ENCODE data around the gene ARHGEF28.

GRCh38 chr5:73974871-73975360 is 348.9 kb downstream of the ARHGEF28 start:
- no peak for TF ChIP-seq CTCF (IDR thresholded peaks at IDR 0.05)
- TF ChIP-seq EZH2 (IDR thresholded peaks at IDR 0.05; ENCODE audit: borderline replicate concordance, insufficient read depth, low read depth, low read length, poor library complexity, severe bottlenecking), result no peak

Measured in B cell (primary cell).